CD14-positive monocyte (primary cell): Measurements from ENCODE around the gene FMO1. TPM values are rescaled to one million over a fixed set of nuclear protein-coding genes. Genes with fewer than 3 reads are reported as not detected.

Experiments
- DNase-seq, 3 donors: peaks; one replicate each; pipeline ENCODE4 v3.0.0-alpha.2; 2011 to 2022
- H2AFZ ChIP-seq: 2 replicates; pipeline ENCODE4 v1.6.0; 2012; ENCODE audit warnings: mild to moderate bottlenecking, low read depth, low read length, inconsistent platforms; ENCODE audit not compliant: insufficient read depth, poor library complexity, severe bottlenecking
- H3K27ac ChIP-seq, 2 donors: 1 replicate in 1 of 2; 2 replicates in 1 of 2; pipeline ENCODE4 v1.5.1; 2012 to 2013; ENCODE audit warnings: low read length in 2 of 2, control low read depth in 1 of 2, inconsistent platforms in 1 of 2, low read depth in 1 of 2, mild to moderate bottlenecking in 1 of 2
- H3K27me3 ChIP-seq, 2 donors: one replicate each; pipeline versions ENCODE4 v1.6.0 to v1.6.1; 2011 to 2013; ENCODE audit warnings: low read length in 2 of 2; ENCODE audit not compliant: control insufficient read depth in 2 of 2, insufficient read depth in 2 of 2
- H3K36me3 ChIP-seq, 2 donors: replicated peaks in 1 of 2; 1 replicate in 1 of 2; 2 replicates in 1 of 2; pipeline versions ENCODE4 v1.5.1 to v1.6.1; 2012 to 2013; ENCODE audit warnings: low read length in 2 of 2, control low read depth in 1 of 2, inconsistent platforms in 1 of 2, mild to moderate bottlenecking in 1 of 2; ENCODE audit not compliant: insufficient read depth in 2 of 2, control insufficient read depth in 1 of 2
- H3K4me1 ChIP-seq, 2 donors: 1 replicate in 1 of 2; 2 replicates in 1 of 2; pipeline versions ENCODE4 v1.5.1 to v1.6.1; 2012 to 2013; ENCODE audit warnings: low read length in 2 of 2, control low read depth in 1 of 2, inconsistent platforms in 1 of 2, mild to moderate bottlenecking in 1 of 2, moderate library complexity in 1 of 2; ENCODE audit not compliant: insufficient read depth in 2 of 2, control insufficient read depth in 1 of 2
- H3K4me2 ChIP-seq: replicated peaks from 2 replicates; pipeline ENCODE3; 2012; ENCODE audit warnings: low read length, moderate library complexity, mild to moderate bottlenecking; ENCODE audit not compliant: poor library complexity, severe bottlenecking; ENCODE audit errors: extremely low read depth
- H3K4me3 ChIP-seq, 3 experiments: fragments of 200-600 bp in 1 of 3; sonication (generic) in 1 of 3; replicated peaks in 1 of 3; 1 replicate in 2 of 3; 2 replicates in 1 of 3; pipeline ENCODE4 v1.5.1; 2011 to 2013; ENCODE audit warnings: low read length in 3 of 3, mild to moderate bottlenecking in 3 of 3, control low read depth in 2 of 3, low read depth in 2 of 3, inconsistent platforms in 1 of 3, moderate library complexity in 1 of 3
- H3K79me2 ChIP-seq: 2 replicates; pipeline ENCODE4 v1.6.0; 2012; ENCODE audit warnings: mild to moderate bottlenecking, control low read depth, inconsistent platforms, low read length, moderate library complexity; ENCODE audit not compliant: insufficient read depth
- H3K9ac ChIP-seq: 2 replicates; pipeline ENCODE4 v1.6.0; 2017; ENCODE audit warnings: low read length, mild to moderate bottlenecking; ENCODE audit not compliant: insufficient read depth, poor library complexity, severe bottlenecking
- H3K9me3 ChIP-seq, 2 donors: replicated peaks in 1 of 2; 1 replicate in 1 of 2; 2 replicates in 1 of 2; pipeline versions ENCODE4 v1.5.1 to v1.6.1; 2012 to 2013; ENCODE audit warnings: low read length in 2 of 2, control low read depth in 1 of 2; ENCODE audit not compliant: control insufficient read depth in 1 of 2, insufficient read depth in 1 of 2
- H4K20me1 ChIP-seq: 2 replicates; pipeline ENCODE4 v1.6.0; 2012; ENCODE audit warnings: mild to moderate bottlenecking, low read length, control low read depth, moderate library complexity; ENCODE audit not compliant: insufficient read depth
- H3K27ac Mint-ChIP-seq, 7 donors: one replicate each; pipeline ENCODE4 v1.8.0; 2020; ENCODE audit warnings: mild to moderate bottlenecking in 7 of 7, mixed read lengths in 7 of 7, moderate library complexity in 6 of 7, inconsistent platforms in 2 of 7
- H3K27me3 Mint-ChIP-seq, 3 donors: one replicate each; pipeline ENCODE4 v1.8.0; 2021 to 2022; ENCODE audit warnings: low read depth in 3 of 3, mild to moderate bottlenecking in 3 of 3, mixed read lengths in 3 of 3, moderate library complexity in 3 of 3, inconsistent platforms in 1 of 3
- H3K36me3 Mint-ChIP-seq, 2 donors: one replicate each; pipeline ENCODE4 v1.8.0; 2020; ENCODE audit warnings: mixed read lengths in 2 of 2, inconsistent platforms in 1 of 2, mild to moderate bottlenecking in 1 of 2
- H3K4me1 Mint-ChIP-seq: one replicate; pipeline ENCODE4 v1.8.0; 2020; ENCODE audit warnings: mild to moderate bottlenecking, mixed read lengths
- H3K4me3 Mint-ChIP-seq, 2 donors: one replicate each; pipeline ENCODE4 v1.8.0; 2020; ENCODE audit warnings: mild to moderate bottlenecking in 2 of 2, mixed read lengths in 2 of 2, moderate library complexity in 1 of 2
- H3K9me3 Mint-ChIP-seq, 7 donors: one replicate each; pipeline ENCODE4 v1.8.0; 2020 to 2022; ENCODE audit warnings: mixed read lengths in 7 of 7, mild to moderate bottlenecking in 6 of 7, moderate library complexity in 6 of 7, inconsistent platforms in 2 of 7
- CTCF ChIP-seq: fragments of 200-600 bp; IDR thresholded peaks from one replicate; pipeline ENCODE4 v1.8.0; 2022; ENCODE audit warnings: antibody characterized with exemption, mild to moderate bottlenecking
- WGBS: methylation state at CpG from one replicate; pipeline ENCODE4 v1.1.5; 2013; ENCODE audit warnings: missing lambda C conversion rate; ENCODE audit not compliant: insufficient coverage; 5-methylcytosine and 5-hydroxymethylcytosine counted together
- intact Hi-C, 2 donors: fragments of 100-400 bp; cut with micrococcal nuclease; formaldehyde crosslinking; loops; one replicate each; pipeline versions ENCODE4 v1.15.0 to v1.15.1; 2023
- polyA plus RNA-seq, 3 donors: library from polyadenylated mRNA; depleted of rRNA in 1 of 3; unstranded in 2 of 3; stranded (reverse) in 1 of 3; fragments of 300-500 nt in 2 of 3; fragments of >200 nt in 1 of 3; fragmentation: Illumina TruSeq in 2 of 3; gene quantifications; 1 replicate in 2 of 3; 2 replicates in 1 of 3; pipeline ENCODE4 v1.2.3, GENCODE V29; 2012 to 2021

FMO1 gene
- polyA plus RNA-seq, 3 donors: not detected

- H3K9me3 Mint-ChIP-seq: peaks cover 0 to under 1% (median 0%) of the 10 kb centered on the region in 7 donors
- no peaks in the 10 kb centered on the region for H3K36me3 Mint-ChIP-seq
- WGBS: 100% methylated on average over 2 of the region's 5 CpGs
- H3K27me3 Mint-ChIP-seq: peaks cover 2 to 7% (median 4%) of the 10 kb centered on the region in 3 donors
- no peak overlapping the region for H3K27ac Mint-ChIP-seq
- Histone ChIP-seq H3K27me3 (peaks cover 0 to under 1% of the 10 kb centered on the region in 2 donors), H3K9ac (no peak overlapping the region), H3K9me3 (no peaks in the 10 kb centered on the region), H3K36me3 (no peaks in the 10 kb centered on the region), H2AFZ (no peak overlapping the region), H3K4me2 (no peak overlapping the region), H3K27ac (no peak overlapping the region), H3K79me2 (no peaks in the 10 kb centered on the region), H3K4me1 (no peaks in the 10 kb centered on the region), H3K4me3 (no peak overlapping the region), H4K20me1 (no peaks in the 10 kb centered on the region)
- no peaks in the 10 kb centered on the region for H3K4me1 Mint-ChIP-seq
- no peak overlapping the region for H3K4me3 Mint-ChIP-seq
- no peak for TF ChIP-seq CTCF
- no peak for DNase-seq
- intact Hi-C loops: no loop called here
These were observed 9.3 kb downstream of the FMO1 start for GRCh38 chr1:171257607-171258076.

GRCh38 chr1:171258429-171258828, 10.1 kb downstream of the FMO1 start:
- no peaks in the 10 kb centered on the region for H3K36me3 Mint-ChIP-seq
- WGBS: 93% methylated on average over 3 of the region's 3 CpGs

More at GRCh38 chr1:171258429-171258828, 10.1 kb downstream of the FMO1 start:
- TF ChIP-seq CTCF: no peak
- H3K27me3 ChIP-seq: no peaks in the 10 kb centered on the region
- peaks cover 0 to 2% (median 0%) of the 10 kb centered on the region in 7 donors for H3K9me3 Mint-ChIP-seq
- H3K4me1 ChIP-seq: no peaks in the 10 kb centered on the region
- H3K27me3 Mint-ChIP-seq: peaks cover under 1 to 2% (median 2%) of the 10 kb centered on the region in 3 donors
- H3K4me3 Mint-ChIP-seq: no peak overlapping the region
- H3K27ac Mint-ChIP-seq: no peak overlapping the region
- no peaks in the 10 kb centered on the region for H4K20me1 ChIP-seq
- H3K4me1 Mint-ChIP-seq: no peaks in the 10 kb centered on the region
- no peaks in the 10 kb centered on the region for H3K36me3 ChIP-seq
- H3K79me2 ChIP-seq: no peaks in the 10 kb centered on the region
- H2AFZ ChIP-seq: no peak overlapping the region
- intact Hi-C loops: no loop called here
- no peaks in the 10 kb centered on the region for H3K9me3 ChIP-seq
- no peak overlapping the region for H3K4me3 ChIP-seq
- no peak overlapping the region for H3K4me2 ChIP-seq
- no peak overlapping the region for H3K27ac ChIP-seq
- no peak for DNase-seq
- H3K9ac ChIP-seq: no peak overlapping the region
